ENCODE measurements around the gene PAPPA.

PAPPA gene

GRCh38 chr9:116142706-116143492 lies 10.7 kb upstream of the PAPPA start:
- H3K9me2 ChIP-seq (replicated peaks; ENCODE audit: insufficient read depth, low read length), result no peaks in the 10 kb centered on the region
- no peak for TF ChIP-seq CTCF (IDR thresholded peaks at IDR 0.05; ENCODE audit: insufficient read depth, low read length, poor library complexity, severe bottlenecking)
- no peak for TF ChIP-seq EZH2phosphoT487 (conservative IDR thresholded peaks at IDR 0.05; ENCODE audit: low read length)
- H3K9me3 ChIP-seq (ENCODE audit: insufficient read depth, low read length), result no peaks in the 10 kb centered on the region
- no peaks in the 10 kb centered on the region for H3F3A ChIP-seq (ENCODE audit: insufficient read depth)
- no peaks in the 10 kb centered on the region for H4K20me1 ChIP-seq (ENCODE audit: low read depth, low read length)
- no peaks in the 10 kb centered on the region for H3K36me3 ChIP-seq (ENCODE audit: low read length)
- H3K27me3 ChIP-seq (ENCODE audit: low read length), result no peaks in the 10 kb centered on the region
- no peaks in the 10 kb centered on the region for H3K79me2 ChIP-seq (ENCODE audit: insufficient read depth, low read length)
- no peak overlapping the region for H3K9ac ChIP-seq (ENCODE audit: low read length)
- H3K4me2 ChIP-seq (ENCODE audit: low read depth, low read length, poor library complexity, severe bottlenecking), result no peak overlapping the region
- no peak overlapping the region for H3K4me3 ChIP-seq (ENCODE audit: insufficient read depth, low read length, poor library complexity, severe bottlenecking)
- H2AFZ ChIP-seq (ENCODE audit: low read depth, low read length, severe bottlenecking), result no peak overlapping the region
- no peak overlapping the region for H3K27ac ChIP-seq (ENCODE audit: low read depth, low read length)

GRCh38 chr9:116144038-116144437 lies 9.6 kb upstream of the PAPPA start:
- no peaks in the 10 kb centered on the region for H3F3A ChIP-seq (ENCODE audit: insufficient read depth)
- H3K36me3 ChIP-seq (ENCODE audit: low read length), result no peaks in the 10 kb centered on the region
- TF ChIP-seq CTCF (IDR thresholded peaks at IDR 0.05; ENCODE audit: insufficient read depth, low read length, poor library complexity, severe bottlenecking) (no peak), EZH2phosphoT487 (conservative IDR thresholded peaks at IDR 0.05; ENCODE audit: low read length) (no peak)
- H3K9me3 ChIP-seq (ENCODE audit: insufficient read depth, low read length), result no peaks in the 10 kb centered on the region
- H2AFZ ChIP-seq (ENCODE audit: low read depth, low read length, severe bottlenecking), result no peak overlapping the region
- no peaks in the 10 kb centered on the region for H3K9me2 ChIP-seq (replicated peaks; ENCODE audit: insufficient read depth, low read length)
- no peak overlapping the region for H3K9ac ChIP-seq (ENCODE audit: low read length)
- H3K4me3 ChIP-seq (ENCODE audit: insufficient read depth, low read length, poor library complexity, severe bottlenecking), result no peak overlapping the region
- H3K27me3 ChIP-seq (ENCODE audit: low read length), result no peaks in the 10 kb centered on the region
- no peaks in the 10 kb centered on the region for H3K79me2 ChIP-seq (ENCODE audit: insufficient read depth, low read length)
- no peak overlapping the region for H3K27ac ChIP-seq (ENCODE audit: low read depth, low read length)
- no peak overlapping the region for H3K4me2 ChIP-seq (ENCODE audit: low read depth, low read length, poor library complexity, severe bottlenecking)
- H4K20me1 ChIP-seq (ENCODE audit: low read depth, low read length), result no peaks in the 10 kb centered on the region

- Histone ChIP-seq H2AFZ (ENCODE audit: low read depth, low read length, severe bottlenecking) (no peak overlapping the region), H3K9ac (ENCODE audit: low read length) (no peak overlapping the region), H3K9me2 (replicated peaks; ENCODE audit: insufficient read depth, low read length) (no peaks in the 10 kb centered on the region), H3K4me2 (ENCODE audit: low read depth, low read length, poor library complexity, severe bottlenecking) (no peak overlapping the region), H4K20me1 (ENCODE audit: low read depth, low read length) (no peaks in the 10 kb centered on the region), H3K36me3 (ENCODE audit: low read length) (no peaks in the 10 kb centered on the region), H3K4me3 (ENCODE audit: insufficient read depth, low read length, poor library complexity, severe bottlenecking) (no peak overlapping the region), H3F3A (ENCODE audit: insufficient read depth) (no peaks in the 10 kb centered on the region), H3K9me3 (ENCODE audit: insufficient read depth, low read length) (no peaks in the 10 kb centered on the region), H3K27me3 (ENCODE audit: low read length) (no peaks in the 10 kb centered on the region), H3K79me2 (ENCODE audit: insufficient read depth, low read length) (no peaks in the 10 kb centered on the region), H3K27ac (ENCODE audit: low read depth, low read length) (no peak overlapping the region)
- TF ChIP-seq EZH2phosphoT487 (conservative IDR thresholded peaks at IDR 0.05; ENCODE audit: low read length) (no peak), CTCF (IDR thresholded peaks at IDR 0.05; ENCODE audit: insufficient read depth, low read length, poor library complexity, severe bottlenecking) (no peak)
These were observed 9.0 kb upstream of the PAPPA start for GRCh38 chr9:116144555-116144954.

Data from SU-DHL-6 (cell line).